PC-9 (cell line): ENCODE results near the gene ITGA2B. TPM values are rescaled to one million over a fixed set of nuclear protein-coding genes. Genes with fewer than 3 reads are reported as not detected.
A peak's percentile ranks its signal among the peaks of the same experiment; 100 is the strongest.

Experiments used
- BruUV-seq: library from RNA; stranded (reverse); fragments of 400-500 nt; replicated peaks from 2 replicates; lab custom pipeline; 2021; lab: Mats Ljungman, UMichigan
- CTCF ChIA-PET: fragments of 300-600 bp; sonication (Branson Sonifier 250); formaldehyde crosslinking; loops from one replicate; lab custom pipeline; 2022; ENCODE audit warnings: antibody characterized with exemption; lab: Charles Lee
- POLR2A ChIA-PET: fragments of 300-600 bp; sonication (Branson Sonifier 250); formaldehyde crosslinking; loops from one replicate; lab custom pipeline; 2022; ENCODE audit warnings: antibody characterized with exemption; ENCODE audit not compliant: unreplicated experiment; lab: Charles Lee
- DNase-seq, 2 experiments: peaks; one replicate each; pipeline versions ENCODE4 v3.0.0 to v3.0.0-alpha.2; 2015 to 2022; ENCODE audit warnings: mixed read lengths in 1 of 2
- H2AFZ ChIP-seq: fragments of 200-600 bp; sonication (generic); 2 replicates; pipeline ENCODE4 v1.8.1; 2017; ENCODE audit warnings: antibody characterized with exemption
- H3F3A ChIP-seq: fragments of 200-600 bp; sonication (generic); 2 replicates; pipeline ENCODE4 v1.8.1; 2017; ENCODE audit warnings: antibody characterized with exemption, mild to moderate bottlenecking, low read depth; ENCODE audit not compliant: insufficient read depth
- H3K27ac ChIP-seq: fragments of 200-600 bp; sonication (generic); 2 replicates; pipeline ENCODE4 v1.6.1; 2016; ENCODE audit warnings: mixed run types
- H3K27me3 ChIP-seq: fragments of 200-600 bp; sonication (generic); 2 replicates; pipeline ENCODE4 v1.6.1; 2016; ENCODE audit warnings: low read depth, mixed run types; ENCODE audit not compliant: insufficient read depth
- H3K36me3 ChIP-seq: fragments of 200-600 bp; sonication (generic); 2 replicates; pipeline ENCODE4 v1.6.1; 2016; ENCODE audit warnings: low read depth, mixed run types
- H3K4me1 ChIP-seq: fragments of 200-600 bp; sonication (generic); replicated peaks from 2 replicates; pipeline ENCODE4 v1.6.1; 2016; ENCODE audit warnings: mixed run types; ENCODE audit not compliant: insufficient read depth
- H3K4me2 ChIP-seq: fragments of 200-600 bp; sonication (generic); 2 replicates; pipeline ENCODE4 v1.6.1; 2017; ENCODE audit warnings: mixed run types
- H3K4me3 ChIP-seq: fragments of 200-600 bp; sonication (generic); 2 replicates; pipeline ENCODE4 v1.6.1; 2016; ENCODE audit warnings: mixed run types
- H3K79me2 ChIP-seq: fragments of 200-600 bp; sonication (generic); 2 replicates; pipeline ENCODE4 v1.6.1; 2017; ENCODE audit warnings: low read depth, mixed run types
- H3K9me2 ChIP-seq: fragments of 200-600 bp; sonication (generic); 2 replicates; pipeline ENCODE4 v1.8.1; 2017; ENCODE audit warnings: mild to moderate bottlenecking; ENCODE audit not compliant: insufficient read depth
- H3K9me3 ChIP-seq: fragments of 200-600 bp; sonication (generic); 2 replicates; pipeline ENCODE4 v1.8.1; 2016; ENCODE audit warnings: low read depth; ENCODE audit not compliant: insufficient read depth
- H4K20me1 ChIP-seq: fragments of 200-600 bp; sonication (generic); 2 replicates; pipeline ENCODE4 v1.8.1; 2017; ENCODE audit not compliant: insufficient read depth
- EZH2 ChIP-seq: fragments of 200-600 bp; sonication (generic); IDR thresholded peaks from 2 replicates; pipeline ENCODE4 v1.8.0; 2017; ENCODE audit warnings: antibody characterized with exemption, low read depth
- intact Hi-C: fragments of 100-400 bp; cut with micrococcal nuclease; formaldehyde crosslinking; loops from one replicate; pipeline ENCODE4 v1.10.0; 2022; ENCODE audit not compliant: unreplicated experiment
- total RNA-seq: library from RNA; stranded (reverse); gene quantifications from 2 replicates; pipeline ENCODE4 v1.2.3, GENCODE V29; 2021
- TF ChIP-seq, protein P1 (sequence below): fragments of 200-600 bp; sonication (generic); conservative IDR thresholded peaks from 2 replicates; pipeline ENCODE4 v1.6.1; 2017; ENCODE audit warnings: mixed run types, antibody characterized with exemption, mild to moderate bottlenecking, moderate library complexity

The ITGA2B gene
- total RNA-seq, 1 experiment from 2014 or later: 5.7 TPM

DNA sequence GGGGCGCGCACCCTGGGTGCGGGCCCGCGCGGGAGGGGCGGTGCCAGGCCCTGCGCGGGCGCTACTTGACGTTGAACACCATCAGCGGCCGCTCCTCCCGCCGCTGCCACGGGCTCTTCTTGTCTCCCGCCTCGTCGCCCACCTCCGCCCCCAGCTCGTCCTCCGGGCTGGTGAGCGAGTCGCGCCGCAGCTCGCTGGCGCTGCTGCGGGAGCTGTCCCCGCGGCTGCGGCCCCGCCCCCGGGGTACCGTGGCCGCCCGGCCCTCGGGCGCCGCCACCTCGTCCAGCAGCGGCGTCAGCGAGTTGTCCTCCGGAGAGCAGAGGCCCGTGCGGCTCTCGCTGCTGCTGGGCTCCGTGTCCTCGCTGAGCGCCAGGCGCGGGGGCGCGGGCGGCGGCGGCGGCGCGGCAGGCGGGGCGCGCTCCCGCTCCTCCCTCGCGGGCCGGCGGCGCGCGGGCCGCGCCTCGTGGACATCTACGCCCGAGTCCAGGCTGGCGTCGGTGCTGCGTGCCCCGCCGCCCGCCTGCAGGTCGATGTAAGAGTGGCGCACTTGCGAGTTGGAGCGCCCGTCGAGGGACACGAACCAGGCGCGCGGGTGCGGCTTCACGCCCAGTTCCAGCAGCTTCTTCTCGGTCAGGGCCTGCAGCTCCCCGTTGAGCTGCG is 35.6 kb downstream of the ITGA2B start:
- Histone ChIP-seq H3K27ac (no peak overlapping the region), H3K27me3 (no peaks in the 10 kb centered on the region), H2AFZ (no peak overlapping the region), H4K20me1 (0 out of 2 replicates have a peak, but pooled peaks cover 3% of the 10 kb centered on the region), H3K9me3 (no peaks in the 10 kb centered on the region), H3K4me3 (no peak overlapping the region), H3K9me2 (no peaks in the 10 kb centered on the region), H3F3A (no peaks in the 10 kb centered on the region), H3K4me2 (no peak overlapping the region), H3K79me2 (no peaks in the 10 kb centered on the region), H3K36me3 (no peaks in the 10 kb centered on the region), H3K4me1 (no peaks in the 10 kb centered on the region)
- TF ChIP-seq, protein P1, sequence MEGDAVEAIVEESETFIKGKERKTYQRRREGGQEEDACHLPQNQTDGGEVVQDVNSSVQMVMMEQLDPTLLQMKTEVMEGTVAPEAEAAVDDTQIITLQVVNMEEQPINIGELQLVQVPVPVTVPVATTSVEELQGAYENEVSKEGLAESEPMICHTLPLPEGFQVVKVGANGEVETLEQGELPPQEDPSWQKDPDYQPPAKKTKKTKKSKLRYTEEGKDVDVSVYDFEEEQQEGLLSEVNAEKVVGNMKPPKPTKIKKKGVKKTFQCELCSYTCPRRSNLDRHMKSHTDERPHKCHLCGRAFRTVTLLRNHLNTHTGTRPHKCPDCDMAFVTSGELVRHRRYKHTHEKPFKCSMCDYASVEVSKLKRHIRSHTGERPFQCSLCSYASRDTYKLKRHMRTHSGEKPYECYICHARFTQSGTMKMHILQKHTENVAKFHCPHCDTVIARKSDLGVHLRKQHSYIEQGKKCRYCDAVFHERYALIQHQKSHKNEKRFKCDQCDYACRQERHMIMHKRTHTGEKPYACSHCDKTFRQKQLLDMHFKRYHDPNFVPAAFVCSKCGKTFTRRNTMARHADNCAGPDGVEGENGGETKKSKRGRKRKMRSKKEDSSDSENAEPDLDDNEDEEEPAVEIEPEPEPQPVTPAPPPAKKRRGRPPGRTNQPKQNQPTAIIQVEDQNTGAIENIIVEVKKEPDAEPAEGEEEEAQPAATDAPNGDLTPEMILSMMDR: no peak
- no peak for TF ChIP-seq EZH2
- intact Hi-C loops: no loop called here
- ChIA-PET CTCF (interaction anchor here (0.6 kb wide), 1 partner anchor 125 kb away, joined by 19 read pairs; no protein-coding TSS in a partner anchor), POLR2A (no interaction called here)
- no peak for DNase-seq
- BruUV-seq: no TSS peak

DNA sequence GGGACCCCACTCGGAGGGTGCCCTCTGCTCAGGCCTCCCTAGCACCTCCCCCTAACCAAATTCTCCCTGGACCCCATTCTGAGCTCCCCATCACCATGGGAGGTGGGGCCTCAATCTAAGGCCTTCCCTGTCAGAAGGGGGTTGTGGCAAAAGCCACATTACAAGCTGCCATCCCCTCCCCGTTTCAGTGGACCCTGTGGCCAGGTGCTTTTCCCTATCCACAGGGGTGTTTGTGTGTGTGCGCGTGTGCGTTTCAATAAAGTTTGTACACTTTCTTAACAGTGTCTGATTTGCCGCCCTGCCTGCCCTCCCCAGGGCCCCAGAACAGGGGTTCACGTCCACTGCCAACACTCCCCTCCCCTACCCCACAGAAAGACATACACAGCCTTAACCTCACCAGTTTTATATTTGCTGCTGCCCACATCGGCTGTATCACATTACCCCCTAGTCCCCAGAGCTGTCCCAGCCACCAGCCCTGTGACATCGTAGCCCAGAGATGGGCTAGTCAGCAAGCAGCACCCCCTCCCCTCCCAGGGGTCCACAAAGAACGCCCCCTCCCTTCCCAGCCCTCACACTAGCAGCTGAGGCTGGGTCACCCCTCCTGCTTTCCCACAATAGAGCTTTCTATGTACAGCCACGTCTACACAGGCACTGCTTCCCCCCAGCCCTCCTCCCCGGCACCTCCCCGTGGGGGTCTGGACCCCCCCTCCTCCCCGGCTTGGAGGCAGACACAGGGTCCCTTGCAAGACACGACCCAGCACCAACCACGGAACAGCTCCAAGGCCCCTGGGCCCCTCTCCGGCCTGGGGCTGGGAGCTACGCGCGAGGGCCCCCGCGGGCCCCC is 36.4 kb downstream of the ITGA2B start:
- no TSS peak for BruUV-seq
- Histone ChIP-seq H3K4me2 (no peak overlapping the region), H3K4me1 (no peaks in the 10 kb centered on the region), H3K9me2 (no peaks in the 10 kb centered on the region), H3F3A (no peaks in the 10 kb centered on the region), H3K36me3 (no peaks in the 10 kb centered on the region), H3K79me2 (no peaks in the 10 kb centered on the region), H4K20me1 (0 out of 2 replicates have a peak, but pooled peaks cover 3% of the 10 kb centered on the region), H3K27me3 (no peaks in the 10 kb centered on the region), H3K27ac (no peak overlapping the region), H3K4me3 (no peak overlapping the region), H3K9me3 (no peaks in the 10 kb centered on the region), H2AFZ (no peak overlapping the region)
- DNase-seq: no peak
- intact Hi-C loops: no loop called here
- TF ChIP-seq EZH2: no peak
- TF ChIP-seq, protein P1: no peak
- CTCF ChIA-PET: interaction anchor here (0.6 kb wide), 1 partner anchor 124 kb away, joined by 19 read pairs; no protein-coding TSS in a partner anchor
- POLR2A ChIA-PET: no interaction called here

DNA sequence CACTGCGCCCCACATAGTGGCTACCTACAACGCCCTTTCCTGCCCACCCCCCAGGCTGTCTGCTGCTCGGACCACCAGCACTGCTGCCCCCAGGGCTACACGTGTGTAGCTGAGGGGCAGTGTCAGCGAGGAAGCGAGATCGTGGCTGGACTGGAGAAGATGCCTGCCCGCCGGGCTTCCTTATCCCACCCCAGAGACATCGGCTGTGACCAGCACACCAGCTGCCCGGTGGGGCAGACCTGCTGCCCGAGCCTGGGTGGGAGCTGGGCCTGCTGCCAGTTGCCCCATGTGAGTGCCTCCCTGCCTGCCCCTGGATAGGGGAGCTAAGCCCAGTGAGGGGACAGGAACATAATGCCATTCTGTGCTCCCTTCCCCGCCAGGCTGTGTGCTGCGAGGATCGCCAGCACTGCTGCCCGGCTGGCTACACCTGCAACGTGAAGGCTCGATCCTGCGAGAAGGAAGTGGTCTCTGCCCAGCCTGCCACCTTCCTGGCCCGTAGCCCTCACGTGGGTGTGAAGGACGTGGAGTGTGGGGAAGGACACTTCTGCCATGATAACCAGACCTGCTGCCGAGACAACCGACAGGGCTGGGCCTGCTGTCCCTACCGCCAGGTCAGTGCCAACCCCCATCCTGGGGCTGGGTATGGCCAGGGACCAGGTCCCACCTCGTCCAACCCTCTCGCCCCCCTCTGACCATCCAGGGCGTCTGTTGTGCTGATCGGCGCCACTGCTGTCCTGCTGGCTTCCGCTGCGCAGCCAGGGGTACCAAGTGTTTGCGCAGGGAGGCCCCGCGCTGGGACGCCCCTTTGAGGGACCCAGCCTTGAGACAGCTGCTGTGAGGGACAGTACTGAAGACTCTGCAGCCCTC is 37.3 kb downstream of the ITGA2B start:
- H3K9me2 ChIP-seq: no peaks in the 10 kb centered on the region
- POLR2A ChIA-PET: no interaction called here
- no peak for DNase-seq
- H3K36me3 ChIP-seq: no peaks in the 10 kb centered on the region
- H3K4me3 ChIP-seq: no peak overlapping the region
- peaks cover 3% of the 10 kb centered on the region; the same call in 1 of the 2 replicates for H4K20me1 ChIP-seq
- no peak for TF ChIP-seq EZH2
- TF ChIP-seq, protein P1: no peak
- no peak overlapping the region for H2AFZ ChIP-seq
- no peak overlapping the region for H3K4me2 ChIP-seq
- H3K27ac ChIP-seq: no peak overlapping the region
- H3K27me3 ChIP-seq: no peaks in the 10 kb centered on the region
- no peaks in the 10 kb centered on the region for H3K9me3 ChIP-seq
- CTCF ChIA-PET: no interaction called here
- H3K79me2 ChIP-seq: no peaks in the 10 kb centered on the region
- no peaks in the 10 kb centered on the region for H3K4me1 ChIP-seq
- no peaks in the 10 kb centered on the region; the same call in 1 of the 2 replicates for H3F3A ChIP-seq
- TSS peak; percentile 31 for BruUV-seq
- intact Hi-C loops: no loop called here
